SKM-1 treated with dmso at 0.1 percent for 144 hours (cell line): ENCODE results near the gene MS4A4E.
"Not testable (repeated sequence)": the region's sequence is repeated elsewhere in the genome, so short reads cannot be mapped to it uniquely, and the experiment has no call there.

Source experiments
- DNase-seq: peaks from one replicate; lab custom pipeline; 2025; ENCODE audit not compliant: unreplicated experiment; lab: John Stamatoyannopoulos, UW

Gene MS4A4E

GRCh38 chr11:60221692-60222091 is 21.2 kb downstream of the MS4A4E start:
- DNase-seq, result no peak

- no peak for DNase-seq
Measured at GRCh38 chr11:60221181-60221580, 21.8 kb downstream of the MS4A4E start.

GRCh38 chr11:60214386-60214785 is 28.6 kb downstream of the MS4A4E start:
- DNase-seq, result no peak

GRCh38 chr11:60211206-60211605 is 31.7 kb downstream of the MS4A4E start:
- no peak for DNase-seq

GRCh38 chr11:60209977-60210376 is 33.0 kb downstream of the MS4A4E start:
- no peak for DNase-seq

- DNase-seq, result no peak
Measured at GRCh38 chr11:60208951-60209350, 34.0 kb downstream of the MS4A4E start.

GRCh38 chr11:60208146-60208895 is 34.6 kb downstream of the MS4A4E start:
- DNase-seq, result no peak

- no peak for DNase-seq
Measured at GRCh38 chr11:60206616-60207015, 36.3 kb downstream of the MS4A4E start.

- DNase-seq, result no peak
Measured at GRCh38 chr11:60204922-60205321, 38.0 kb downstream of the MS4A4E start.

GRCh38 chr11:60201334-60201733 is 41.6 kb downstream of the MS4A4E start:
- DNase-seq, result not testable (repeated sequence)

- DNase-seq, result no peak
Measured at GRCh38 chr11:60197442-60197841, 45.5 kb downstream of the MS4A4E start.

- DNase-seq, result no peak
Measured at GRCh38 chr11:60195923-60196368, 47.0 kb downstream of the MS4A4E start.

- no peak for DNase-seq
Measured at GRCh38 chr11:60194511-60194910, 48.4 kb downstream of the MS4A4E start.

- peak; percentile 85 for DNase-seq
Measured at GRCh38 chr11:60193687-60194433, 49.1 kb downstream of the MS4A4E start.

- not testable (repeated sequence) for DNase-seq
Measured at GRCh38 chr11:60192564-60192963, 50.4 kb downstream of the MS4A4E start.

GRCh38 chr11:60188481-60188880 is 54.5 kb downstream of the MS4A4E start:
- peak; percentile 49 for DNase-seq

- not testable (repeated sequence) for DNase-seq
Measured at GRCh38 chr11:60186128-60186527, 56.8 kb downstream of the MS4A4E start.

- not testable (repeated sequence) for DNase-seq
Measured at GRCh38 chr11:60185512-60185827, 57.5 kb downstream of the MS4A4E start.

- DNase-seq, result peak; percentile 74
Measured at GRCh38 chr11:60184824-60185511, 58.0 kb downstream of the MS4A4E start.

- peak; percentile 44 for DNase-seq
Measured at GRCh38 chr11:60183591-60184205, 59.2 kb downstream of the MS4A4E start.

- peak; percentile 51 for DNase-seq
Measured at GRCh38 chr11:60182541-60183330, 60.2 kb downstream of the MS4A4E start, which contains the start of gene MS4A6A. Gene MS4A6A, minus strand, starts transcription at chr11:60183083. Its CDS starts 1,356 bp downstream, at chr11:60181727.
